ENCODE measurements around the gene TIMP2. TPM values are rescaled to one million over a fixed set of nuclear protein-coding genes. Genes with fewer than 3 reads are reported as not detected.
A peak's percentile ranks its signal among the peaks of the same experiment; 100 is the strongest.
"Not testable (repeated sequence)": the region's sequence is repeated elsewhere in the genome, so short reads cannot be mapped to it uniquely, and the experiment has no call there.

The TIMP2 gene
- 398 and 441 TPM in 2 replicates for total RNA-seq (2014; rRNA removed; shearing (Covaris generic))
- 1,135 and 1,332 TPM in 2 replicates for polyA plus RNA-seq (2015; cell fraction: cytosol; rRNA removed)
- 227 and 239 TPM in 2 replicates for polyA plus RNA-seq (2015; cell fraction: nucleus; rRNA removed)

GRCh38 chr17:78925234-78925633 is at the start of gene TIMP2:
Gene TIMP2 (minus strand): TSS chr17:78925387. CDS start chr17:78925088, 299 bp downstream.
- in situ Hi-C loops (cut with HindIII; ENCODE audit: low pct_unique_long_range_greater_than_20kb, low sequenced_read_pairs): no loop called here
- peak; percentile 94 for DNase-seq (ENCODE audit: low read depth, low spot score)

- no peak for DNase-seq (ENCODE audit: low read depth, low spot score)
- in situ Hi-C loops (cut with HindIII; ENCODE audit: low pct_unique_long_range_greater_than_20kb, low sequenced_read_pairs): loop anchor here (25.0 kb wide), 1 partner anchor 137 kb away; the partner anchor contains the start of gene USP36
These were observed 48.8 kb upstream of the TIMP2 start for GRCh38 chr17:78973792-78974520.

- DNase-seq (ENCODE audit: low read depth, low spot score): no peak
- in situ Hi-C loops (cut with HindIII; ENCODE audit: low pct_unique_long_range_greater_than_20kb, low sequenced_read_pairs): loop anchor here (25.0 kb wide), 1 partner anchor 136 kb away; the partner anchor contains the start of gene USP36
These were observed 48.0 kb upstream of the TIMP2 start for GRCh38 chr17:78973196-78973595.

GRCh38 chr17:78972507-78973105 is 47.4 kb upstream of the TIMP2 start:
- no peak for DNase-seq (ENCODE audit: low read depth, low spot score)
- in situ Hi-C loops (cut with HindIII; ENCODE audit: low pct_unique_long_range_greater_than_20kb, low sequenced_read_pairs): loop anchor here (25.0 kb wide), 1 partner anchor 135 kb away; the partner anchor contains the start of gene USP36

- no peak for DNase-seq (ENCODE audit: low read depth, low spot score)
- in situ Hi-C loops (cut with HindIII; ENCODE audit: low pct_unique_long_range_greater_than_20kb, low sequenced_read_pairs): loop anchor here (25.0 kb wide), 1 partner anchor 135 kb away; the partner anchor contains the start of gene USP36
These were observed 46.7 kb upstream of the TIMP2 start for GRCh38 chr17:78971756-78972506.

GRCh38 chr17:78970834-78971755 is 45.9 kb upstream of the TIMP2 start:
- DNase-seq (ENCODE audit: low read depth, low spot score): peak; percentile 93
- in situ Hi-C loops (cut with HindIII; ENCODE audit: low pct_unique_long_range_greater_than_20kb, low sequenced_read_pairs): loop anchor here (25.0 kb wide), 1 partner anchor 134 kb away; the partner anchor contains the start of gene USP36

GRCh38 chr17:78969865-78970264 is 44.7 kb upstream of the TIMP2 start:
- in situ Hi-C loops (cut with HindIII; ENCODE audit: low pct_unique_long_range_greater_than_20kb, low sequenced_read_pairs): loop anchor here (25.0 kb wide), 1 partner anchor 133 kb away; the partner anchor contains the start of gene USP36
- DNase-seq (ENCODE audit: low read depth, low spot score): no peak

- in situ Hi-C loops (cut with HindIII; ENCODE audit: low pct_unique_long_range_greater_than_20kb, low sequenced_read_pairs): loop anchor here (25.0 kb wide), 1 partner anchor 131 kb away; the partner anchor contains the start of gene USP36
- no peak for DNase-seq (ENCODE audit: low read depth, low spot score)
These were observed 42.7 kb upstream of the TIMP2 start for GRCh38 chr17:78967782-78968362.

- no peak for DNase-seq (ENCODE audit: low read depth, low spot score)
- in situ Hi-C loops (cut with HindIII; ENCODE audit: low pct_unique_long_range_greater_than_20kb, low sequenced_read_pairs): loop anchor here (25.0 kb wide), 1 partner anchor 130 kb away; the partner anchor contains the start of gene USP36
These were observed 41.9 kb upstream of the TIMP2 start for GRCh38 chr17:78966910-78967600.

GRCh38 chr17:78966123-78966813 is 41.1 kb upstream of the TIMP2 start:
- DNase-seq (ENCODE audit: low read depth, low spot score): no peak
- in situ Hi-C loops (cut with HindIII; ENCODE audit: low pct_unique_long_range_greater_than_20kb, low sequenced_read_pairs): loop anchor here (25.0 kb wide), 1 partner anchor 129 kb away; the partner anchor contains the start of gene USP36

- DNase-seq (ENCODE audit: low read depth, low spot score): no peak
- in situ Hi-C loops (cut with HindIII; ENCODE audit: low pct_unique_long_range_greater_than_20kb, low sequenced_read_pairs): loop anchor here (25.0 kb wide), 1 partner anchor 128 kb away; the partner anchor contains the start of gene USP36
These were observed 40.3 kb upstream of the TIMP2 start for GRCh38 chr17:78965491-78965924.

- in situ Hi-C loops (cut with HindIII; ENCODE audit: low pct_unique_long_range_greater_than_20kb, low sequenced_read_pairs): loop anchor here (25.0 kb wide), 1 partner anchor 126 kb away; the partner anchor contains the start of gene USP36
These were observed 38.2 kb upstream of the TIMP2 start for GRCh38 chr17:78963378-78963777.

GRCh38 chr17:78962984-78963348 is 37.8 kb upstream of the TIMP2 start:
- not testable (repeated sequence) for DNase-seq (ENCODE audit: low read depth, low spot score)
- in situ Hi-C loops (cut with HindIII; ENCODE audit: low pct_unique_long_range_greater_than_20kb, low sequenced_read_pairs): loop anchor here (25.0 kb wide), 1 partner anchor 126 kb away; the partner anchor contains the start of gene USP36

More at GRCh38 chr17:78963378-78963777, 38.2 kb upstream of the TIMP2 start:
- no peak for DNase-seq (ENCODE audit: low read depth, low spot score)

- in situ Hi-C loops (cut with HindIII; ENCODE audit: low pct_unique_long_range_greater_than_20kb, low sequenced_read_pairs): loop anchor here (25.0 kb wide), 1 partner anchor 125 kb away; the partner anchor contains the start of gene USP36
These were observed 37.3 kb upstream of the TIMP2 start for GRCh38 chr17:78962345-78962983.

More at GRCh38 chr17:78962345-78962983, 37.3 kb upstream of the TIMP2 start:
- DNase-seq (ENCODE audit: low read depth, low spot score): no peak
